ENCODE results near the gene MTHFD1L. TPM values are rescaled to one million over a fixed set of nuclear protein-coding genes. Genes with fewer than 3 reads are reported as not detected.

MTHFD1L gene
- total and polyA plus RNA-seq, 9 of the 15 experiments (the other 6 are each of a cell fraction or from before 2014, with no cell fraction given): 20.9 to 128 (median 61.0) TPM

DNA sequence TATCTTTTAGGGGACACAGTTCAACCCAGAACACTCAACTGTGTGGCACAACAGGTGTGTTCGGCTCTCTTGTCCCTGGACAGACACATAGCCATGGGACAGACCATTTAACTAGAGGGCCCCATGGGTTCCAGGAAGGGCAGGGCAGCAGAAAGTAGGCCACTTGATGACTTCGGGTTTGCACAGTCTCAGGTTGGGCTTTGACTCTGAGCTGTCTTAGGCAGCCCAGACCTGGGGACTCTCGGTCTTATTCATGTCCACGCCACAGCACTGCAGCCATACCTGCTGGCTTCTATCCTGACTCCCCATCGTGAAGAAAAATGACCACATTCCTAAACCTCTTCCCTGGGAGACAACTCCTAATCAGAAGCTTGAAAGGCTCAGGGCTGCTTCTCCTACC, 228.2 kb downstream of the MTHFD1L start (continued):
- TF ChIP-seq, protein P1, sequence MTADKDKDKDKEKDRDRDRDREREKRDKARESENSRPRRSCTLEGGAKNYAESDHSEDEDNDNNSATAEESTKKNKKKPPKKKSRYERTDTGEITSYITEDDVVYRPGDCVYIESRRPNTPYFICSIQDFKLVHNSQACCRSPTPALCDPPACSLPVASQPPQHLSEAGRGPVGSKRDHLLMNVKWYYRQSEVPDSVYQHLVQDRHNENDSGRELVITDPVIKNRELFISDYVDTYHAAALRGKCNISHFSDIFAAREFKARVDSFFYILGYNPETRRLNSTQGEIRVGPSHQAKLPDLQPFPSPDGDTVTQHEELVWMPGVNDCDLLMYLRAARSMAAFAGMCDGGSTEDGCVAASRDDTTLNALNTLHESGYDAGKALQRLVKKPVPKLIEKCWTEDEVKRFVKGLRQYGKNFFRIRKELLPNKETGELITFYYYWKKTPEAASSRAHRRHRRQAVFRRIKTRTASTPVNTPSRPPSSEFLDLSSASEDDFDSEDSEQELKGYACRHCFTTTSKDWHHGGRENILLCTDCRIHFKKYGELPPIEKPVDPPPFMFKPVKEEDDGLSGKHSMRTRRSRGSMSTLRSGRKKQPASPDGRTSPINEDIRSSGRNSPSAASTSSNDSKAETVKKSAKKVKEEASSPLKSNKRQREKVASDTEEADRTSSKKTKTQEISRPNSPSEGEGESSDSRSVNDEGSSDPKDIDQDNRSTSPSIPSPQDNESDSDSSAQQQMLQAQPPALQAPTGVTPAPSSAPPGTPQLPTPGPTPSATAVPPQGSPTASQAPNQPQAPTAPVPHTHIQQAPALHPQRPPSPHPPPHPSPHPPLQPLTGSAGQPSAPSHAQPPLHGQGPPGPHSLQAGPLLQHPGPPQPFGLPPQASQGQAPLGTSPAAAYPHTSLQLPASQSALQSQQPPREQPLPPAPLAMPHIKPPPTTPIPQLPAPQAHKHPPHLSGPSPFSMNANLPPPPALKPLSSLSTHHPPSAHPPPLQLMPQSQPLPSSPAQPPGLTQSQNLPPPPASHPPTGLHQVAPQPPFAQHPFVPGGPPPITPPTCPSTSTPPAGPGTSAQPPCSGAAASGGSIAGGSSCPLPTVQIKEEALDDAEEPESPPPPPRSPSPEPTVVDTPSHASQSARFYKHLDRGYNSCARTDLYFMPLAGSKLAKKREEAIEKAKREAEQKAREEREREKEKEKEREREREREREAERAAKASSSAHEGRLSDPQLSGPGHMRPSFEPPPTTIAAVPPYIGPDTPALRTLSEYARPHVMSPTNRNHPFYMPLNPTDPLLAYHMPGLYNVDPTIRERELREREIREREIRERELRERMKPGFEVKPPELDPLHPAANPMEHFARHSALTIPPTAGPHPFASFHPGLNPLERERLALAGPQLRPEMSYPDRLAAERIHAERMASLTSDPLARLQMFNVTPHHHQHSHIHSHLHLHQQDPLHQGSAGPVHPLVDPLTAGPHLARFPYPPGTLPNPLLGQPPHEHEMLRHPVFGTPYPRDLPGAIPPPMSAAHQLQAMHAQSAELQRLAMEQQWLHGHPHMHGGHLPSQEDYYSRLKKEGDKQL (CRISPR knock-in tag; IDR thresholded peaks at IDR 0.05; ENCODE audit: borderline replicate concordance): no peak
- TF ChIP-seq FIP1L1 (IDR thresholded peaks at IDR 0.05; ENCODE audit: low read depth, low read length, poor library complexity, severe bottlenecking) (no peak), HDAC8 (tag; IDR thresholded peaks at IDR 0.05) (no peak), POLR2G (IDR thresholded peaks at IDR 0.05; ENCODE audit: low read depth, low read length) (no peak)

All from K562 (cell line).